Kidney epithelial cell (primary cell): ENCODE measurements around the gene AOAH. TPM values are rescaled to one million over a fixed set of nuclear protein-coding genes. Genes with fewer than 3 reads are reported as not detected.

Experiments
- DNase-seq: peaks from one replicate; pipeline ENCODE4 v3.0.0-alpha.2; 2010; ENCODE audit warnings: low read depth
- H3K27me3 ChIP-seq: 2 replicates; pipeline ENCODE4 v1.6.0; 2011; ENCODE audit warnings: low read length; ENCODE audit not compliant: control insufficient read depth, insufficient read depth
- H3K36me3 ChIP-seq: 2 replicates; pipeline ENCODE4 v1.5.1; 2011; ENCODE audit warnings: low read length; ENCODE audit not compliant: control insufficient read depth, insufficient read depth
- H3K4me3 ChIP-seq: 2 replicates; pipeline ENCODE4 v1.5.1; 2011; ENCODE audit warnings: low read depth, mild to moderate bottlenecking, control low read depth, low read length
- CTCF ChIP-seq: IDR thresholded peaks from 2 replicates; pipeline ENCODE4 v1.5.1; 2011; ENCODE audit warnings: mild to moderate bottlenecking, moderate library complexity, low read length, control low read depth, inconsistent platforms; ENCODE audit not compliant: insufficient read depth, poor library complexity, severe bottlenecking
- total RNA-seq: library from RNA; depleted of rRNA; stranded (reverse); fragments of >200 nt; gene quantifications from 2 replicates; pipeline ENCODE4 v1.2.3, GENCODE V29; 2015

AOAH gene
- total RNA-seq, 1 donor from 2014 or later = 4.4 TPM

GRCh38 chr7:36683695-36684357 is 40.5 kb downstream of the AOAH start:
- no peaks in the 10 kb centered on the region for H3K27me3 ChIP-seq
- DNase-seq = no peak
- TF ChIP-seq CTCF = no peak
- no peaks in the 10 kb centered on the region for H3K36me3 ChIP-seq
- no peak overlapping the region for H3K4me3 ChIP-seq

- Histone ChIP-seq H3K27me3 (no peaks in the 10 kb centered on the region), H3K4me3 (no peak overlapping the region), H3K36me3 (no peaks in the 10 kb centered on the region)
- TF ChIP-seq CTCF = no peak
- DNase-seq = no peak
Observed at GRCh38 chr7:36683111-36683510, 41.2 kb downstream of the AOAH start.

GRCh38 chr7:36682102-36682501 is 42.2 kb downstream of the AOAH start:
- Histone ChIP-seq H3K36me3 (no peaks in the 10 kb centered on the region), H3K27me3 (no peaks in the 10 kb centered on the region), H3K4me3 (no peak overlapping the region)
- no peak for TF ChIP-seq CTCF
- DNase-seq = no peak

- TF ChIP-seq CTCF = no peak
Observed at GRCh38 chr7:36677769-36678437, 46.4 kb downstream of the AOAH start.

GRCh38 chr7:36673703-36674102 is 50.6 kb downstream of the AOAH start:
- no peak for DNase-seq
- no peaks in the 10 kb centered on the region for H3K27me3 ChIP-seq
- TF ChIP-seq CTCF = no peak
- no peaks in the 10 kb centered on the region for H3K36me3 ChIP-seq
- H3K4me3 ChIP-seq = no peak overlapping the region

More at GRCh38 chr7:36677769-36678437, 46.4 kb downstream of the AOAH start:
- Histone ChIP-seq H3K36me3 (no peaks in the 10 kb centered on the region), H3K4me3 (no peak overlapping the region), H3K27me3 (no peaks in the 10 kb centered on the region)
- no peak for DNase-seq
